HepG2 (cell line): ENCODE data around the gene SLC39A2. TPM values are rescaled to one million over a fixed set of nuclear protein-coding genes. Genes with fewer than 3 reads are reported as not detected.

Source experiments
- ATF2 ChIP-seq: sonication (generic); formaldehyde crosslinking; IDR thresholded peaks from 2 replicates; pipeline ENCODE4 v1.4.0; 2020; ENCODE audit warnings: missing genetic modification reagents
- ATF6 ChIP-seq: sonication (generic); formaldehyde crosslinking; conservative IDR thresholded peaks from 2 replicates; pipeline ENCODE4 v1.4.0; 2020; ENCODE audit warnings: missing genetic modification reagents
- CTCF ChIP-seq: sonication (generic); formaldehyde crosslinking; IDR thresholded peaks from 2 replicates; pipeline ENCODE4 v1.5.0; 2020; ENCODE audit warnings: mild to moderate bottlenecking, missing genetic modification reagents, moderate library complexity
- HNRNPK ChIP-seq: fragments of 200-400 bp; formaldehyde crosslinking; IDR thresholded peaks from 2 replicates; pipeline ENCODE4 v1.6.1; 2018; ENCODE audit warnings: low read length, low read depth, moderate library complexity, mild to moderate bottlenecking; ENCODE audit not compliant: poor library complexity, severe bottlenecking
- KAT7 ChIP-seq: IDR thresholded peaks from 2 replicates; pipeline ENCODE4 v1.6.1; 2018; ENCODE audit warnings: borderline replicate concordance, missing compliant biosample characterization
- KDM5A ChIP-seq: fragments of 200-600 bp; sonication (generic); IDR thresholded peaks from 2 replicates; pipeline ENCODE4 v1.7.0; 2018; ENCODE audit warnings: antibody characterized with exemption, mild to moderate bottlenecking, low read length, borderline replicate concordance
- NCOA5 ChIP-seq: sonication (generic); formaldehyde crosslinking; IDR thresholded peaks from 2 replicates; pipeline ENCODE4 v1.4.0; 2020; ENCODE audit warnings: missing genetic modification reagents
- RAD51 ChIP-seq: fragments of 450-650 bp; IDR thresholded peaks from 2 replicates; pipeline ENCODE4 v1.6.1; 2016; ENCODE audit warnings: borderline replicate concordance
- RARA ChIP-seq: IDR thresholded peaks from 2 replicates; pipeline ENCODE4 v1.6.1; 2016; ENCODE audit warnings: missing genetic modification reagents, missing compliant biosample characterization
- RBAK ChIP-seq: sonication (generic); formaldehyde crosslinking; IDR thresholded peaks from 2 replicates; pipeline ENCODE4 v1.5.1; 2020; ENCODE audit warnings: mild to moderate bottlenecking, missing genetic modification reagents
- TAF15 ChIP-seq: fragments of 200-400 bp; formaldehyde crosslinking; IDR thresholded peaks from one replicate; pipeline ENCODE4 v1.6.1; 2018; ENCODE audit warnings: mild to moderate bottlenecking, low read depth, low read length; ENCODE audit not compliant: poor library complexity, severe bottlenecking
- TEAD2 ChIP-seq: sonication (generic); formaldehyde crosslinking; IDR thresholded peaks from 2 replicates; pipeline ENCODE4 v1.9.0; 2021; ENCODE audit warnings: missing genetic modification reagents
- ZNF124 ChIP-seq: sonication (generic); formaldehyde crosslinking; IDR thresholded peaks from 2 replicates; pipeline ENCODE4 v1.4.0; 2020; ENCODE audit warnings: missing genetic modification reagents
- ZNF143 ChIP-seq: sonication (generic); formaldehyde crosslinking; IDR thresholded peaks from 2 replicates; pipeline ENCODE4 v1.4.0; 2020; ENCODE audit warnings: missing genetic modification reagents
- ZNF160 ChIP-seq: sonication (generic); formaldehyde crosslinking; IDR thresholded peaks from 2 replicates; pipeline ENCODE4 v1.8.0; 2022; ENCODE audit warnings: mild to moderate bottlenecking, inconsistent platforms, missing genetic modification reagents
- ZNF180 ChIP-seq: sonication (generic); formaldehyde crosslinking; IDR thresholded peaks from 2 replicates; pipeline ENCODE4 v1.4.0; 2020; ENCODE audit warnings: low read depth, missing genetic modification reagents, borderline replicate concordance
- ZNF383 ChIP-seq: sonication (generic); formaldehyde crosslinking; IDR thresholded peaks from 2 replicates; pipeline ENCODE4 v1.4.0; 2020; ENCODE audit warnings: missing genetic modification reagents, mild to moderate bottlenecking, borderline replicate concordance
- ZNF558 ChIP-seq: sonication (generic); formaldehyde crosslinking; IDR thresholded peaks from 2 replicates; pipeline ENCODE4 v1.9.0; 2022; ENCODE audit warnings: mild to moderate bottlenecking, missing genetic modification reagents, borderline replicate concordance
- ZNF605 ChIP-seq: sonication (generic); formaldehyde crosslinking; IDR thresholded peaks from 2 replicates; pipeline ENCODE4 v1.8.0; 2022; ENCODE audit warnings: mild to moderate bottlenecking, missing genetic modification reagents
- ZNF639 ChIP-seq: conservative IDR thresholded peaks from 2 replicates; pipeline ENCODE4 v1.6.1; 2018; ENCODE audit warnings: missing genetic modification reagents
- ZSCAN5A ChIP-seq: sonication (generic); formaldehyde crosslinking; IDR thresholded peaks from 2 replicates; pipeline ENCODE4 v1.8.0; 2022; ENCODE audit warnings: mild to moderate bottlenecking, missing genetic modification reagents, borderline replicate concordance
- ZSCAN9 ChIP-seq: IDR thresholded peaks from 2 replicates; pipeline ENCODE4 v1.6.1; 2016; ENCODE audit warnings: borderline replicate concordance
- polyA plus RNA-seq, 8 experiments: library from polyadenylated mRNA; depleted of rRNA in 3 of 8; stranded (reverse) in 7 of 8; unstranded in 1 of 8; fragments of >200 nt; fragmentation: Illumina TruSeq in 4 of 8; extraction: Trizol in 4 of 8; gene quantifications; 2 replicates each; pipeline versions ENCODE4 v1.2.1 to v1.2.3, GENCODE V29; 2011 to 2016; ENCODE audit warnings: low read depth in 4 of 8, missing spikeins in 1 of 8, mixed read lengths in 1 of 8; ENCODE audit not compliant: insufficient read depth in 1 of 8
- total RNA-seq, 5 experiments: library from RNA; depleted of rRNA; stranded (reverse); fragments of >200 nt; fragmentation: Illumina TruSeq; extraction: Trizol; gene quantifications; 2 replicates each; pipeline ENCODE4 v1.2.3, GENCODE V29; 2016; ENCODE audit warnings: low read depth in 1 of 5

Gene SLC39A2
- total and polyA plus RNA-seq, 2 of the 13 experiments (the other 11 are each of a cell fraction or from before 2014, with no cell fraction given) = 0.08 to 0.11 TPM

- TF ChIP-seq TAF15 = no peak
- no peak for TF ChIP-seq ZNF160 (CRISPR knock-in tag)
- no peak for TF ChIP-seq ZNF143
- no peak for TF ChIP-seq NCOA5 (CRISPR knock-in tag)
- TF ChIP-seq RBAK = no peak
- no peak for TF ChIP-seq ZNF383
- TF ChIP-seq HNRNPK = no peak
- TF ChIP-seq ZNF639 (CRISPR knock-in tag) = no peak
- TF ChIP-seq ATF2 (CRISPR knock-in tag) = peak; percentile 61
- peak; percentile 92 for TF ChIP-seq ZNF124 (CRISPR knock-in tag)
- no peak for TF ChIP-seq KAT7 (CRISPR knock-in tag)
- no peak for TF ChIP-seq ATF6
- TF ChIP-seq ZSCAN9 = no peak; the same call in 1 of the 2 replicates
- TF ChIP-seq RAD51 = no peak
- TF ChIP-seq KDM5A = no peak
- TF ChIP-seq CTCF (CRISPR knock-in tag) = peak; percentile 99
- TF ChIP-seq ZSCAN5A = no peak
- no peak for TF ChIP-seq ZNF180
- TF ChIP-seq RARA (CRISPR knock-in tag) = no peak
- no peak for TF ChIP-seq ZNF605 (CRISPR knock-in tag)
- TF ChIP-seq ZNF558 (CRISPR knock-in tag) = no peak
- no peak for TF ChIP-seq TEAD2
Observed at GRCh38 chr14:21014761-21015190, 15.7 kb downstream of the SLC39A2 start (continued).
